Epithelial cell of esophagus (primary cell): ENCODE data around the gene HABP2.

ENCODE experiments used
- DNase-seq: peaks from one replicate; pipeline ENCODE4 v3.0.0; 2010; ENCODE audit warnings: low read depth
- H3K4me3 ChIP-seq: 2 replicates; pipeline ENCODE4 v1.5.1; 2011; ENCODE audit warnings: mild to moderate bottlenecking, low read length, control low read depth
- TF ChIP-seq, protein P1 (sequence below): IDR thresholded peaks from 2 replicates; pipeline ENCODE4 v1.5.1; 2011; ENCODE audit warnings: low read depth, mild to moderate bottlenecking, low read length, control low read depth, inconsistent platforms; ENCODE audit not compliant: insufficient read depth; ENCODE audit errors: missing control alignments

HABP2 gene

DNA sequence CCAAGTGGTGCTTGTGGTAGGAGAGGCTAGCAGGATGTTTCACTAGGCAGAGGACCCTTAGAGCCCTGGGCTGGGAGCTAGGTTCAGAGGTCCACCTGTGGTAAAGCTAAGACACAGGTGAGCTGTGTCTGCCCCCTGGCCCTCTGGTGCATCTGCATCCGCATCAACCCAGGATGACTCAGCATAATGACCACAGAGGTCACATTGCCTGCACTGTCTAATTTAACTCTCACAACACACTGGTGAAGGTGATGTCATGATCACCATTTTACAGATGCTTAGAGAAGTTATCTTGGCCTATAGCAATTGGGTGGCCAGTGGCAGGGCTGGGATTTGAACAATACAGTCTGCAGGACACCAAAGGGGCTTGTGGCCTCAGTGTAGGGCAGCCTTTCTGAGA lies 33.1 kb downstream of the HABP2 start:
- H3K4me3 ChIP-seq, result no peak overlapping the region
- no peak for DNase-seq
- TF ChIP-seq, protein P1, sequence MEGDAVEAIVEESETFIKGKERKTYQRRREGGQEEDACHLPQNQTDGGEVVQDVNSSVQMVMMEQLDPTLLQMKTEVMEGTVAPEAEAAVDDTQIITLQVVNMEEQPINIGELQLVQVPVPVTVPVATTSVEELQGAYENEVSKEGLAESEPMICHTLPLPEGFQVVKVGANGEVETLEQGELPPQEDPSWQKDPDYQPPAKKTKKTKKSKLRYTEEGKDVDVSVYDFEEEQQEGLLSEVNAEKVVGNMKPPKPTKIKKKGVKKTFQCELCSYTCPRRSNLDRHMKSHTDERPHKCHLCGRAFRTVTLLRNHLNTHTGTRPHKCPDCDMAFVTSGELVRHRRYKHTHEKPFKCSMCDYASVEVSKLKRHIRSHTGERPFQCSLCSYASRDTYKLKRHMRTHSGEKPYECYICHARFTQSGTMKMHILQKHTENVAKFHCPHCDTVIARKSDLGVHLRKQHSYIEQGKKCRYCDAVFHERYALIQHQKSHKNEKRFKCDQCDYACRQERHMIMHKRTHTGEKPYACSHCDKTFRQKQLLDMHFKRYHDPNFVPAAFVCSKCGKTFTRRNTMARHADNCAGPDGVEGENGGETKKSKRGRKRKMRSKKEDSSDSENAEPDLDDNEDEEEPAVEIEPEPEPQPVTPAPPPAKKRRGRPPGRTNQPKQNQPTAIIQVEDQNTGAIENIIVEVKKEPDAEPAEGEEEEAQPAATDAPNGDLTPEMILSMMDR, result no peak

DNA sequence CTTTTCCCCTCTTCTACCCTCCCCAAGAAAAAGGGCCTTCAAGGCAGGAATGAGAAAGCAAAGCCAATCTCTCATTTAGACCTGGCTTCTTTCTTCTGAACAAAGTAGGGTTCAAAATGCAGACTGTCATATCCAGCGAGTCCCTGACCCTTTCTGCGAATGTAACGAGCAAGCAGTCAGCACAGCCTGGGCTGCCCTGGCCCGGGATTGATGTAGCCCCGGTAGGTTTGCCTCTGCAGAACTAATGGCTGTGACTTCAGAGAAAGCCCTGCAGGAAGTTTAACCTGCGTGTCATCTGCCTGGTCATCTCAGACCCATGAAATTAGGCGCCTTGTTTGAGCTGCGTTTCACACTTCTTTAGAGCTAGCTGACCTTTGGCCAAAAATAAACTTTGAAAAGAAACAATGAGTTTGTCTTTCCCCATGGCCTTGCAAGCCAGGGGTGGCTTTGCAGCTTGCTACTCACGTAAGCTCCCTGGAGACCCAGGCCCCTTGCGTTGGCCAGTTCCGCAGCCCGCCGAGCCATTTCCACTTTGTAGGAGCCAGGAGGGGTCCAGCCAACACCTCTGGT lies 36.4 kb downstream of the HABP2 start:
- TF ChIP-seq, protein P1, result no peak

DNA sequence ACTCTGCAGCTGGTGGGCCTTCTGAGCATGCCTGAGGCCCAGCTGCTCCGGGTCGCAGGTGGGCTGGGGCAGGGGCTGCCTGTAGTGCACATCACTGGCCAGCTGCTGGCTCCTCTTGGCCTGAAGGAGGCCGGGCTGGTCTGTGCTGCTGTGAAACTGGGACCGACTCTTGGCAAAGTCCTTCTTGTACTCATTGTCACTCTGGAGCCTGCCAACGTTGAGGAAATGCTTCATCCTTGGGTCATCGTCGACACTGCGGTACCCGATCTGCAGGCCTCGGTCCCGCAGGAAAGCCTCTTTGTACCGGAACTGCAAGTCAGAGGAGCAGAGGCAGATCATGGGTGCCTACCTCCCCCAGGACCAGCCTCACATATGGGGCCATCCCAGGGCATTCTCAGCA lies 37.7 kb downstream of the HABP2 start:
- no peak overlapping the region for H3K4me3 ChIP-seq
- TF ChIP-seq, protein P1, result no peak
- no peak for DNase-seq

More for the DNA sequence above, 36.4 kb downstream of the HABP2 start:
- no peak for DNase-seq
- H3K4me3 ChIP-seq, result no peak overlapping the region

DNA sequence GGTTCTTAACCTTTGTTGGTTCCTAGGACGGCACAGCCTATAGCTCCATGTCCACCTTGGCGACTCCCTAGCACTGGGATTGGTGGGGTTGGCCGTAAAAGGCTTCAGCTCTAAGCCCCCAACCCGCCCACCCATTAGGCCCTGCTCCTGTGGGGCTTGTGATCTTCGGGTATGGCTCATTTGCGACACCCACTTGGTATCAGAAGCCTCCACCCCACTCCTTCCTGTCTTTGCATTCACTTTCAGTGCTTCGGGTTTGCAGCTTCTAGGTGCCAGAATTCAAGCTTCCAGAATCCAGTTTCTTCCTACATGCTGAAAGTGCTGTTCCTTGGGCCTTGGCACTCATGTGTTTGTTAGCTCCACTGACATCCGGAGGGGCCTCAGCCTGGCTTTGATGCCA lies 39.5 kb downstream of the HABP2 start:
- H3K4me3 ChIP-seq, result no peak overlapping the region
- TF ChIP-seq, protein P1, result no peak
- no peak for DNase-seq

DNA sequence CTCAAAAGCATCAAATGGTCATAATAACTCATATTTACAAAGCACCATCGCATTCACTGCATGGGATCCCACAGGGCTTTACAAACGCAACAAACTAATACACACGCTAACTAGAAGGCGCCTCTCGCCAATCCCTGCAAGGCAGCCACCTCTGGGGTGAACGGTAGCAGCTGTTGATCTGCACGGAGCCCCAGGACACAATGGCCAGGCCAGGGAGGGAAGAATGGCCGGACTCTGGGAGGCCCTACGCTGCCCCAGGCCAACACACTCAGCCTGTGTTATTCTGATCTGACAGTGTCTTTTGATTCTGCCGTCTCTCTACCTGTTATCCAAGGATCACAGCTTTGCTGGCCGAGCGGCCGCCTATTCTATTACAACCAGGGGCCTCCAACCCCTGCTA lies 41.8 kb downstream of the HABP2 start:
- H3K4me3 ChIP-seq, result no peak overlapping the region
- DNase-seq, result no peak
- TF ChIP-seq, protein P1, result no peak

DNA sequence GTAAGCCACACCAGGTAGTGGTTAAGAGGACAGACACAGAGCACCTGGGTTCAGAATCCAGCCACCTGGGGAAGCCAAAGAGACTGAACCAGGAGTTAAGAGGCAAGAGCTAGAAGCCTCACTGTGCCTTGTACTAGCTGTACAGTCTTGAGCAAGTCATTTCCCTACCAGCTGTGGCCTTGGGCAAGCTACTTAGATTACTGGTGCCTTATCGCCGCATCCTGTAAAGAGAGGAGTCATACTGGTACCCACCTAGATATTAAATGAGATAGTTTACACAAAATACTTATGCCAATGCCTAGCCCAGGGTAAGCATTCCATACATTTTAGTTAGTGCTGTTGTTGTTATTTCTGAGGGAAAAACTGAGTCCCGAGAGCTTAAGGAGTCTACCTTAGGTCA lies 47.7 kb downstream of the HABP2 start:
- H3K4me3 ChIP-seq, result no peak overlapping the region
- no peak for DNase-seq
- TF ChIP-seq, protein P1, result no peak

DNA sequence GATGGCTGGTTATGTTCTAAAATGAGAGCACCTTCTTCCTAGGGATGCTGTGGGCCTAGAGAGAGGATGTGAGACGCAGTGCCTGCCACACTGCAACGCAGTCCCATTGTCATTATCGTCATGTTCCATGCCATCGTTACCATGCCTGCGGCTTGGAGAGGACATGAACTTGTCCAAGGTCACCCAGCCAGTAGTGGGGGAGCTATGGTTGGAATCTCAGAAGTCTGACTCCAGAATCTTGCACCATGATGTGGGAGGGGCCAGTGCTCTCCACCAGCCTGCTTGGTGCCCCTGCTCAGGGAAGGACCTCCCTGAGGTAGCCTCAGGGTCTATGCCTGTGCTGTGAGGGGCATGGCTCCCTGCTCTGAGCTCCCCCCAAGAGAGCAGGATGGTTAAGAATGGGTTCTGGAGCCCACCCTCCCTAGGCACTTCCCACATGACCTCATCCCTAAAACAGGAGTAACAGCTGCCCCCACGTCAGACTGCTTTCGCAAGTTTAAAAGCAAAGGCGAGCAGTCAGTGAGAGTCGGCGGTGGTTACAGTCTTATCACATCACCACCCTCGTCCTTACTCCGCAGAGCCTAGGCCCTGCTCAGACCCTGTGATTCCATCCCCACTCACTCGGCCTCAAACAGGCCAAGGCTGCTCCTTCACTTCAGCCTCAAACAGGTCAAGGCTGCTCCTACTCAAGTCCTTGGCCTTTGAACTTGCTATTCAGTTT lies 50.4 kb downstream of the HABP2 start:
- TF ChIP-seq, protein P1, result no peak
- no peak for DNase-seq
- H3K4me3 ChIP-seq, result no peak overlapping the region
